Erythroblast (primary cell): ENCODE data around the gene TOP3A.

ENCODE experiments used
- DNase-seq, 2 experiments: peaks; one replicate each; lab custom pipeline; 2025; lab: John Stamatoyannopoulos, UW
- GATA1 ChIP-seq: IDR thresholded peaks from 2 replicates; pipeline ENCODE4 v1.6.1; 2011; ENCODE audit warnings: low read depth, mild to moderate bottlenecking, control low read depth, low read length, moderate library complexity
- POLR2A ChIP-seq: IDR thresholded peaks from 2 replicates; pipeline ENCODE4 v1.6.1; 2011; ENCODE audit warnings: mild to moderate bottlenecking, low read length

The TOP3A gene

GRCh38 chr17:18257982-18258355, 56.8 kb downstream of the TOP3A start:
- no peak for TF ChIP-seq GATA1
- TF ChIP-seq POLR2A: no peak
- peak; percentile 70 to 85 for DNase-seq

GRCh38 chr17:18257268-18257981, 57.4 kb downstream of the TOP3A start:
- TF ChIP-seq POLR2A: no peak
- TF ChIP-seq GATA1: no peak
- no peak for DNase-seq

GRCh38 chr17:18256776-18257175, 58.0 kb downstream of the TOP3A start:
- TF ChIP-seq POLR2A (no peak), GATA1 (no peak)
- DNase-seq: no peak

- DNase-seq: no peak
- TF ChIP-seq GATA1 (no peak), POLR2A (no peak)
Measured at GRCh38 chr17:18256351-18256750, 58.4 kb downstream of the TOP3A start.

GRCh38 chr17:18254888-18255649, 59.7 kb downstream of the TOP3A start:
- DNase-seq: peak in 1 of 2 experiments; percentile 24
- TF ChIP-seq GATA1 (no peak), POLR2A (no peak)

- TF ChIP-seq POLR2A: no peak
- TF ChIP-seq GATA1: no peak
- DNase-seq: no peak
Measured at GRCh38 chr17:18253947-18254821, 60.6 kb downstream of the TOP3A start.

- no peak for DNase-seq
- TF ChIP-seq POLR2A (no peak), GATA1 (no peak)
Measured at GRCh38 chr17:18253187-18253884, 61.5 kb downstream of the TOP3A start.

GRCh38 chr17:18252160-18252559, 62.6 kb downstream of the TOP3A start:
- no peak for DNase-seq
- TF ChIP-seq GATA1 (no peak), POLR2A (no peak)

GRCh38 chr17:18251204-18251603, 63.6 kb downstream of the TOP3A start:
- DNase-seq: no peak
- TF ChIP-seq POLR2A: no peak
- no peak for TF ChIP-seq GATA1

GRCh38 chr17:18250708-18251107, 64.1 kb downstream of the TOP3A start:
- DNase-seq: no peak
- TF ChIP-seq POLR2A (no peak), GATA1 (no peak)

- no peak for DNase-seq
- TF ChIP-seq GATA1 (no peak), POLR2A (no peak)
Measured at GRCh38 chr17:18250259-18250658, 64.5 kb downstream of the TOP3A start.

GRCh38 chr17:18248811-18249210, 66.0 kb downstream of the TOP3A start:
- TF ChIP-seq GATA1: no peak
- no peak for TF ChIP-seq POLR2A
- no peak for DNase-seq

- DNase-seq: peak; percentile 73 to 86
- TF ChIP-seq GATA1 (no peak), POLR2A (no peak)
Measured at GRCh38 chr17:18248300-18248731, 66.5 kb downstream of the TOP3A start.
